ENCODE results near the gene PDE4B. TPM values are rescaled to one million over a fixed set of nuclear protein-coding genes. Genes with fewer than 3 reads are reported as not detected.

PDE4B gene
- total and polyA plus RNA-seq, 9 of the 15 experiments (the other 6 are each of a cell fraction or from before 2014, with no cell fraction given): 0.09 TPM; not detected in 8

DNA sequence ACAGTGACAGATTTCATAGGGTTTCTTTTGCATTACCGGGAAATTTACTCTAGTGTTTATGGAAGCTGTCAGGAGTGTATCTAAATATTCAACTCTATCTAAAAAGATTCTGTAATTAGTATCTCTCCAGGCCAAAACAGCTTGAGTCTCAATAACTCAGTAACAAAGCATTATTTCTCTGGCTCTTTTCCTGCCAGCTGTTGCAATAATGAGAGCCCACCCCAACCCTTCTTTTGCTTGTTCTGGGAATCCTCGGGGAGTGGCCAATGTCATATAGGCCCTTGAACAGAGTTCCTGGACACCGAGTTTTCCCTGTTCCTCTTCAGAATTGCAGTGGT, 621.1 kb downstream of the PDE4B start:
- Histone ChIP-seq H3K27ac (ENCODE audit: extremely low read depth, low read depth, low read length) (no peak overlapping the region), H3K27me3 (ENCODE audit: control insufficient read depth in 2 of 2, insufficient read depth in 2 of 2, low read length in 2 of 2) (no peaks in the 10 kb centered on the region), H3K9me1 (ENCODE audit: control insufficient read depth, insufficient read depth, low read length) (peaks cover 3% of the 10 kb centered on the region), H3K36me3 (ENCODE audit: control insufficient read depth, insufficient read depth, low read length) (no peaks in the 10 kb centered on the region), H3K9me3 (replicated peaks; ENCODE audit: control insufficient read depth, insufficient read depth, low read depth, low read length) (no peaks in the 10 kb centered on the region; the same call in 1 of the 2 replicates), H3K4me1 (replicated peaks in 1 of 2; ENCODE audit: control insufficient read depth in 2 of 2, insufficient read depth in 2 of 2, low read length in 2 of 2) (no peaks in the 10 kb centered on the region; a peak in 1 of 5 replicates), H3K4me3 (no peak overlapping the region), H3K9ac (ENCODE audit: insufficient read depth in 1 of 2, low read depth in 2 of 2, low read length in 2 of 2) (no peak overlapping the region), H3K79me2 (ENCODE audit: control insufficient read depth, insufficient read depth, low read length) (no peaks in the 10 kb centered on the region), H4K20me1 (replicated peaks; ENCODE audit: control insufficient read depth, insufficient read depth, low read length) (no peaks in the 10 kb centered on the region), H3K4me2 (ENCODE audit: insufficient read depth, low read length) (no peak overlapping the region), H2AFZ (ENCODE audit: low read depth, low read length) (no peak overlapping the region)
- FAIRE-seq: no peak
- in situ Hi-C loops (cut with MboI): no loop called here
- POLR2A ChIA-PET: interaction anchor here (0.6 kb wide), 1 partner anchor 703 kb away, joined by 3 read pairs; no protein-coding TSS in a partner anchor
- WGBS (ENCODE audit: insufficient coverage, low coverage, missing lambda C conversion rate): 3% methylated on average over 3 of the region's 3 CpGs
- DNase-seq (ENCODE audit: extremely low read depth in 1 of 4, low spot score in 3 of 4): no peak
- TF ChIP-seq, protein P1, sequence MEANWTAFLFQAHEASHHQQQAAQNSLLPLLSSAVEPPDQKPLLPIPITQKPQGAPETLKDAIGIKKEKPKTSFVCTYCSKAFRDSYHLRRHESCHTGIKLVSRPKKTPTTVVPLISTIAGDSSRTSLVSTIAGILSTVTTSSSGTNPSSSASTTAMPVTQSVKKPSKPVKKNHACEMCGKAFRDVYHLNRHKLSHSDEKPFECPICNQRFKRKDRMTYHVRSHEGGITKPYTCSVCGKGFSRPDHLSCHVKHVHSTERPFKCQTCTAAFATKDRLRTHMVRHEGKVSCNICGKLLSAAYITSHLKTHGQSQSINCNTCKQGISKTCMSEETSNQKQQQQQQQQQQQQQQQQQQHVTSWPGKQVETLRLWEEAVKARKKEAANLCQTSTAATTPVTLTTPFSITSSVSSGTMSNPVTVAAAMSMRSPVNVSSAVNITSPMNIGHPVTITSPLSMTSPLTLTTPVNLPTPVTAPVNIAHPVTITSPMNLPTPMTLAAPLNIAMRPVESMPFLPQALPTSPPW (CRISPR knock-in tag; IDR thresholded peaks at IDR 0.05): no peak
- TF ChIP-seq FOXJ2 (tag; IDR thresholded peaks at IDR 0.05) (no peak), CHD2 (IDR thresholded peaks at IDR 0.05; ENCODE audit: low read depth, low read length) (no peak), GABPB1 (CRISPR knock-in tag; IDR thresholded peaks at IDR 0.05) (no peak), TBL1XR1 (IDR thresholded peaks at IDR 0.05; ENCODE audit: low read length in 2 of 2) (no peak), SMARCC2 (IDR thresholded peaks at IDR 0.05; ENCODE audit: low read depth) (no peak), THRA (IDR thresholded peaks at IDR 0.05) (no peak), ZNF347 (CRISPR knock-in tag; IDR thresholded peaks at IDR 0.05; ENCODE audit: low read depth) (no peak), ZNF12 (CRISPR knock-in tag; IDR thresholded peaks at IDR 0.05) (no peak)
- intact Hi-C loops (cut with micrococcal nuclease): no loop called here
- no TSS peak for BruUV-seq (replicated peaks)
- CTCF ChIA-PET (ENCODE audit: low intra/inter-chr PET ratio): no interaction called here
- ATAC-seq: no peak
